Astrocyte (in vitro differentiated cells and primary cell): ENCODE measurements around the gene CLEC16A.

Experiments
- CTCF ChIP-seq: IDR thresholded peaks from 2 replicates; pipeline ENCODE4 v1.5.1; 2011; ENCODE audit warnings: low read depth, mild to moderate bottlenecking, inconsistent platforms, low read length, moderate library complexity; ENCODE audit not compliant: insufficient read depth
- EZH2 ChIP-seq: IDR thresholded peaks from 2 replicates; pipeline ENCODE4 v1.6.1; 2012; ENCODE audit warnings: mild to moderate bottlenecking, low read length, inconsistent platforms; ENCODE audit not compliant: insufficient read depth

GRCh38 chr16:10970065-10970464, 25.7 kb downstream of the CLEC16A start:
- TF ChIP-seq CTCF (no peak), EZH2 (no peak)
